NCI-H1417 treated with DMSO at 0.1 percent for 48 hours (cell line): ENCODE data around the gene MMS19.
A peak's percentile ranks its signal among the peaks of the same experiment; 100 is the strongest.
"Not testable (repeated sequence)": the region's sequence is repeated elsewhere in the genome, so short reads cannot be mapped to it uniquely, and the experiment has no call there.

Source experiments
- DNase-seq: peaks from one replicate; lab custom pipeline; 2025; lab: John Stamatoyannopoulos, UW

The MMS19 gene

GRCh38 chr10:97498076-97498840 is at the start of gene MMS19:
TSS of gene MMS19 (minus strand) at chr10:97498422. CDS start at chr10:97498384, 38 bp downstream.
- DNase-seq: peak; percentile 92

- DNase-seq: no peak
Observed at GRCh38 chr10:97547962-97548361, 49.7 kb upstream of the MMS19 start.

- DNase-seq: no peak
Observed at GRCh38 chr10:97547271-97547600, 49.0 kb upstream of the MMS19 start.

GRCh38 chr10:97546456-97547270 is 48.4 kb upstream of the MMS19 start:
- no peak for DNase-seq

- DNase-seq: no peak
Observed at GRCh38 chr10:97543025-97543546, 44.9 kb upstream of the MMS19 start.

- no peak for DNase-seq
Observed at GRCh38 chr10:97542169-97543024, 44.2 kb upstream of the MMS19 start.

GRCh38 chr10:97540669-97541500 is 42.7 kb upstream of the MMS19 start:
- no peak for DNase-seq

- no peak for DNase-seq
Observed at GRCh38 chr10:97539523-97540200, 41.4 kb upstream of the MMS19 start.

- DNase-seq: no peak
Observed at GRCh38 chr10:97538839-97539238, 40.6 kb upstream of the MMS19 start.

GRCh38 chr10:97538411-97538810 is 40.2 kb upstream of the MMS19 start:
- DNase-seq: no peak

GRCh38 chr10:97537186-97537869 is 39.1 kb upstream of the MMS19 start:
- DNase-seq: no peak

GRCh38 chr10:97534746-97535367 is 36.6 kb upstream of the MMS19 start:
- no peak for DNase-seq

- no peak for DNase-seq
Observed at GRCh38 chr10:97533888-97534287, 35.7 kb upstream of the MMS19 start.

GRCh38 chr10:97532935-97533671 is 34.9 kb upstream of the MMS19 start:
- DNase-seq: no peak

GRCh38 chr10:97531401-97531986 is 33.3 kb upstream of the MMS19 start:
- no peak for DNase-seq

GRCh38 chr10:97529685-97530465 is 31.7 kb upstream of the MMS19 start:
- no peak for DNase-seq

- DNase-seq: not testable (repeated sequence)
Observed at GRCh38 chr10:97528876-97529275, 30.7 kb upstream of the MMS19 start.

- no peak for DNase-seq
Observed at GRCh38 chr10:97525683-97526110, 27.5 kb upstream of the MMS19 start.
